Measurements from ENCODE around the gene NIFK. TPM values are rescaled to one million over a fixed set of nuclear protein-coding genes. Genes with fewer than 3 reads are reported as not detected.

Gene NIFK
- polyA plus RNA-seq, 1 experiment: 52.8 TPM

GRCh38 chr2:121768143-121768755, 31.6 kb upstream of the NIFK start:
- Histone ChIP-seq H3K4me3 (ENCODE audit: low read depth, low read length) (no peak overlapping the region), H3K27ac (ENCODE audit: low read depth, low read length) (no peak overlapping the region), H3K9me3 (ENCODE audit: control insufficient read depth, insufficient read depth, low read length) (no peaks in the 10 kb centered on the region), H3K27me3 (ENCODE audit: control insufficient read depth, insufficient read depth, low read length) (no peaks in the 10 kb centered on the region)
- POLR2A ChIA-PET: no interaction called here
- CTCF ChIA-PET: interaction anchor here (0.6 kb wide), 1 partner anchor 8 kb away, joined by 3 read pairs; no protein-coding TSS in a partner anchor
- TF ChIP-seq CTCF (IDR thresholded peaks at IDR 0.05; ENCODE audit: low read depth, low read length): no peak
- no peak for DNase-seq (ENCODE audit: low read depth, low spot score)

- ChIA-PET POLR2A (no interaction called here), CTCF (no interaction called here)
- TF ChIP-seq CTCF (IDR thresholded peaks at IDR 0.05; ENCODE audit: low read depth, low read length): no peak
- Histone ChIP-seq H3K27me3 (ENCODE audit: control insufficient read depth, insufficient read depth, low read length) (no peaks in the 10 kb centered on the region), H3K4me3 (ENCODE audit: low read depth, low read length) (no peak overlapping the region), H3K27ac (ENCODE audit: low read depth, low read length) (no peak overlapping the region), H3K9me3 (ENCODE audit: control insufficient read depth, insufficient read depth, low read length) (no peaks in the 10 kb centered on the region)
- no peak for DNase-seq (ENCODE audit: low read depth, low spot score)
These were observed 29.9 kb upstream of the NIFK start for GRCh38 chr2:121766624-121767023.

GRCh38 chr2:121764681-121765228, 28.1 kb upstream of the NIFK start:
- ChIA-PET POLR2A (no interaction called here), CTCF (interaction anchor here (1.4 kb wide), 1 partner anchor 9 kb away, joined by 3 read pairs; no protein-coding TSS in a partner anchor)
- H3K9me3 ChIP-seq (ENCODE audit: control insufficient read depth, insufficient read depth, low read length): no peaks in the 10 kb centered on the region
- DNase-seq (ENCODE audit: low read depth, low spot score): no peak
- H3K4me3 ChIP-seq (ENCODE audit: low read depth, low read length): no peak overlapping the region
- no peak for TF ChIP-seq CTCF (IDR thresholded peaks at IDR 0.05; ENCODE audit: low read depth, low read length)
- H3K27ac ChIP-seq (ENCODE audit: low read depth, low read length): no peak overlapping the region
- no peaks in the 10 kb centered on the region for H3K27me3 ChIP-seq (ENCODE audit: control insufficient read depth, insufficient read depth, low read length)

GRCh38 chr2:121755237-121756111, 18.8 kb upstream of the NIFK start, which contains the start of gene TSN:
Gene TSN, plus strand, starts transcription at chr2:121755651. Its CDS starts 129 bp downstream, at chr2:121755780.
- H3K9me3 ChIP-seq (ENCODE audit: control insufficient read depth, insufficient read depth, low read length): no peaks in the 10 kb centered on the region
- no peak for TF ChIP-seq CTCF (IDR thresholded peaks at IDR 0.05; ENCODE audit: low read depth, low read length)
- CTCF ChIA-PET: interaction anchor here (0.5 kb wide), 1 partner anchor 18 kb away, joined by 5 read pairs; no protein-coding TSS in a partner anchor
- POLR2A ChIA-PET: interaction anchor here (0.7 to 1.9 kb wide), 3 partner anchors 31 to 225 kb away, joined by 3 to 6 read pairs (median 4); partner anchors contain the start of gene RNU4ATAC
- no peaks in the 10 kb centered on the region for H3K27me3 ChIP-seq (ENCODE audit: control insufficient read depth, insufficient read depth, low read length)
- peak; percentile 89 for DNase-seq (ENCODE audit: low read depth, low spot score)
- peak within 1 kb of the TSS; percentile 99 for H3K4me3 ChIP-seq (ENCODE audit: low read depth, low read length)
- peak within 1 kb of the TSS; percentile 68 for H3K27ac ChIP-seq (ENCODE audit: low read depth, low read length)
